ENCODE data around the gene TUBGCP2. TPM values are rescaled to one million over a fixed set of nuclear protein-coding genes. Genes with fewer than 3 reads are reported as not detected.

Gene TUBGCP2
- total RNA-seq, 1 experiment from 2014 or later: 93.7 TPM

DNA sequence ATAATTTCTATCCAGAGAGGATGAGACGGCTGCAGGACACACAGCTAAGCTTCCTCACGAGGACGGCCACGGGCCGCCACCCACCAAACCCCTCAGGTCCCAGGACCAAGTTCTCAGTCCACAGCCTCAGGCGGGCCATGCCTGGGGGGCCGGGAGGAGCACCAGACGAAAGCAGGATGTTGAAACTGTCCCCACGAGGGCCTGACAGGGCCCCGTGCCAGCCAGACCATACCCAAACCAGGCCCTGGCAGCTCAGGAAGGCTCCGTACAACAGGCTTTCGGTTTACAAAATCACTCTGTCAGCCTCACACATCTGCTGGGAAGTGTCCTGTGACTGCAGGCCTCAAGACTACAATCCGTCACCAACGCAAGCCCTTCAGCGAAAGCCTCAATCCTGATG is 14.5 kb downstream of the TUBGCP2 start:
- ChIA-PET POLR2A (no interaction called here), CTCF (no interaction called here)
- no peaks in the 10 kb centered on the region for H3K27me3 ChIP-seq (ENCODE audit: control insufficient read depth, insufficient read depth, low read length)
- TF ChIP-seq TCF7L2 (IDR thresholded peaks at IDR 0.05; ENCODE audit: low read depth, low read length) (no peak), POLR2AphosphoS5 (IDR thresholded peaks at IDR 0.05; ENCODE audit: low read depth, low read length) (no peak), SIN3A (IDR thresholded peaks at IDR 0.05; ENCODE audit: borderline replicate concordance, insufficient read depth, low read depth, low read length) (no peak), CTCF (IDR thresholded peaks at IDR 0.05) (no peak)
- TF ChIP-seq, protein P1, sequence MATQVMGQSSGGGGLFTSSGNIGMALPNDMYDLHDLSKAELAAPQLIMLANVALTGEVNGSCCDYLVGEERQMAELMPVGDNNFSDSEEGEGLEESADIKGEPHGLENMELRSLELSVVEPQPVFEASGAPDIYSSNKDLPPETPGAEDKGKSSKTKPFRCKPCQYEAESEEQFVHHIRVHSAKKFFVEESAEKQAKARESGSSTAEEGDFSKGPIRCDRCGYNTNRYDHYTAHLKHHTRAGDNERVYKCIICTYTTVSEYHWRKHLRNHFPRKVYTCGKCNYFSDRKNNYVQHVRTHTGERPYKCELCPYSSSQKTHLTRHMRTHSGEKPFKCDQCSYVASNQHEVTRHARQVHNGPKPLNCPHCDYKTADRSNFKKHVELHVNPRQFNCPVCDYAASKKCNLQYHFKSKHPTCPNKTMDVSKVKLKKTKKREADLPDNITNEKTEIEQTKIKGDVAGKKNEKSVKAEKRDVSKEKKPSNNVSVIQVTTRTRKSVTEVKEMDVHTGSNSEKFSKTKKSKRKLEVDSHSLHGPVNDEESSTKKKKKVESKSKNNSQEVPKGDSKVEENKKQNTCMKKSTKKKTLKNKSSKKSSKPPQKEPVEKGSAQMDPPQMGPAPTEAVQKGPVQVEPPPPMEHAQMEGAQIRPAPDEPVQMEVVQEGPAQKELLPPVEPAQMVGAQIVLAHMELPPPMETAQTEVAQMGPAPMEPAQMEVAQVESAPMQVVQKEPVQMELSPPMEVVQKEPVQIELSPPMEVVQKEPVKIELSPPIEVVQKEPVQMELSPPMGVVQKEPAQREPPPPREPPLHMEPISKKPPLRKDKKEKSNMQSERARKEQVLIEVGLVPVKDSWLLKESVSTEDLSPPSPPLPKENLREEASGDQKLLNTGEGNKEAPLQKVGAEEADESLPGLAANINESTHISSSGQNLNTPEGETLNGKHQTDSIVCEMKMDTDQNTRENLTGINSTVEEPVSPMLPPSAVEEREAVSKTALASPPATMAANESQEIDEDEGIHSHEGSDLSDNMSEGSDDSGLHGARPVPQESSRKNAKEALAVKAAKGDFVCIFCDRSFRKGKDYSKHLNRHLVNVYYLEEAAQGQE (IDR thresholded peaks at IDR 0.05; ENCODE audit: insufficient read depth in 1 of 2, low read depth in 2 of 2, low read length in 1 of 2): no peak
- intact Hi-C loops (cut with micrococcal nuclease; ENCODE audit: unreplicated experiment) (no loop called here), in situ Hi-C loops (cut with HindIII; ENCODE audit: low pct_unique_long_range_greater_than_20kb, low sequenced_read_pairs) (no loop called here)
- no peak overlapping the region for H3K4me3 ChIP-seq (ENCODE audit: low read depth in 2 of 2, low read length in 2 of 2)
- H3K27ac ChIP-seq (ENCODE audit: low read length): no peak overlapping the region
- no TSS peak for BruUV-seq (replicated peaks)
- DNase-seq (ENCODE audit: low read depth, low spot score): no peak
- H3K4me1 ChIP-seq (ENCODE audit: control insufficient read depth, insufficient read depth, low read length): no peaks in the 10 kb centered on the region
- H3K9me3 ChIP-seq (ENCODE audit: control insufficient read depth, insufficient read depth, low read depth, low read length): no peaks in the 10 kb centered on the region
- ATAC-seq: no peak
- peaks cover 9% of the 10 kb centered on the region for H3K36me3 ChIP-seq (ENCODE audit: control insufficient read depth, insufficient read depth, low read length)

GRCh38 chr10:133293810-133294119 is 14.9 kb downstream of the TUBGCP2 start:
- no peaks in the 10 kb centered on the region for H3K9me3 ChIP-seq (ENCODE audit: control insufficient read depth, insufficient read depth, low read depth, low read length)
- peak; percentile 8; the same call in 1 of the 2 replicates for ATAC-seq
- intact Hi-C loops (cut with micrococcal nuclease; ENCODE audit: unreplicated experiment): no loop called here
- CTCF ChIA-PET: no interaction called here
- POLR2A ChIA-PET: no interaction called here
- in situ Hi-C loops (cut with HindIII; ENCODE audit: low pct_unique_long_range_greater_than_20kb, low sequenced_read_pairs): no loop called here
- no peaks in the 10 kb centered on the region for H3K27me3 ChIP-seq (ENCODE audit: control insufficient read depth, insufficient read depth, low read length)
- BruUV-seq (replicated peaks): no TSS peak
- DNase-seq (ENCODE audit: low read depth, low spot score): no peak
- no peaks in the 10 kb centered on the region for H3K4me1 ChIP-seq (ENCODE audit: control insufficient read depth, insufficient read depth, low read length)
- peaks cover 9% of the 10 kb centered on the region for H3K36me3 ChIP-seq (ENCODE audit: control insufficient read depth, insufficient read depth, low read length)
- TF ChIP-seq POLR2AphosphoS5 (IDR thresholded peaks at IDR 0.05; ENCODE audit: low read depth, low read length) (no peak), CTCF (IDR thresholded peaks at IDR 0.05) (no peak), SIN3A (IDR thresholded peaks at IDR 0.05; ENCODE audit: borderline replicate concordance, insufficient read depth, low read depth, low read length) (no peak), TCF7L2 (IDR thresholded peaks at IDR 0.05; ENCODE audit: low read depth, low read length) (no peak)
- TF ChIP-seq, protein P1 (IDR thresholded peaks at IDR 0.05; ENCODE audit: insufficient read depth in 1 of 2, low read depth in 2 of 2, low read length in 1 of 2): no peak
- no peak overlapping the region for H3K27ac ChIP-seq (ENCODE audit: low read length)
- no peak overlapping the region for H3K4me3 ChIP-seq (ENCODE audit: low read depth in 2 of 2, low read length in 2 of 2)
